CD4-positive, alpha-beta T cell treated with Interleukin-6 at 100 ng/mL for 8 hours (primary cell): ENCODE data around the gene SCYGR4.

Source experiments
- DNase-seq: peaks from one replicate; pipeline ENCODE4 v3.0.0-alpha.2; 2020; ENCODE audit warnings: mixed read lengths, low spot score

Gene SCYGR4

GRCh38 chr2:227614246-227614645 lies 3.1 kb upstream of the SCYGR4 start:
- no peak for DNase-seq

GRCh38 chr2:227614740-227615139 lies 2.6 kb upstream of the SCYGR4 start, which contains the start of gene SCYGR3:
Gene SCYGR3, minus strand, starts transcription at chr2:227614840. Its CDS starts 0 bp downstream, at chr2:227614840.
- DNase-seq = no peak

GRCh38 chr2:227615181-227615580 lies 2.1 kb upstream of the SCYGR4 start:
- DNase-seq = no peak

- DNase-seq = no peak
Measured at GRCh38 chr2:227615906-227616305, 1.4 kb upstream of the SCYGR4 start.

GRCh38 chr2:227616631-227617030 lies 667 bp upstream of the SCYGR4 start:
- no peak for DNase-seq

GRCh38 chr2:227623226-227623625 lies 5.9 kb downstream of the SCYGR4 start:
- no peak for DNase-seq

- DNase-seq = no peak
Measured at GRCh38 chr2:227625420-227625819, 8.1 kb downstream of the SCYGR4 start.

GRCh38 chr2:227626580-227627151 lies 9.4 kb downstream of the SCYGR4 start:
- DNase-seq = no peak

GRCh38 chr2:227627769-227628168 lies 10.5 kb downstream of the SCYGR4 start:
- DNase-seq = no peak

GRCh38 chr2:227629435-227629834 lies 12.1 kb downstream of the SCYGR4 start:
- no peak for DNase-seq

GRCh38 chr2:227630322-227630721 lies 13.0 kb downstream of the SCYGR4 start:
- no peak for DNase-seq

- DNase-seq = no peak
Measured at GRCh38 chr2:227632827-227633226, 15.5 kb downstream of the SCYGR4 start.

- DNase-seq = no peak
Measured at GRCh38 chr2:227634201-227634600, 16.9 kb downstream of the SCYGR4 start.

GRCh38 chr2:227642656-227643055 lies 25.4 kb downstream of the SCYGR4 start:
- DNase-seq = no peak

- no peak for DNase-seq
Measured at GRCh38 chr2:227643990-227644551, 26.8 kb downstream of the SCYGR4 start.

GRCh38 chr2:227653419-227653818 lies 36.1 kb downstream of the SCYGR4 start:
- DNase-seq = no peak

GRCh38 chr2:227654426-227654825 lies 37.1 kb downstream of the SCYGR4 start:
- no peak for DNase-seq

GRCh38 chr2:227655454-227655853 lies 38.2 kb downstream of the SCYGR4 start:
- no peak for DNase-seq

- DNase-seq = no peak
Measured at GRCh38 chr2:227657199-227657845, 40.0 kb downstream of the SCYGR4 start.

GRCh38 chr2:227661025-227661649 lies 43.8 kb downstream of the SCYGR4 start:
- DNase-seq = no peak

GRCh38 chr2:227661827-227662226 lies 44.5 kb downstream of the SCYGR4 start:
- DNase-seq = no peak

GRCh38 chr2:227665189-227665940 lies 48.1 kb downstream of the SCYGR4 start:
- DNase-seq = no peak
